ENCODE results near the gene GTF3A. TPM values are rescaled to one million over a fixed set of nuclear protein-coding genes. Genes with fewer than 3 reads are reported as not detected.

Gene GTF3A
- total and polyA plus RNA-seq, 2 donors (not counting 3 experiments of a cell fraction or from before 2014, with no cell fraction given) = 37.9 to 73.3 TPM

- Histone ChIP-seq H4K20me1 (replicated peaks; ENCODE audit: control insufficient read depth, extremely low read depth, insufficient read depth, low read length) (no peaks in the 10 kb centered on the region), H2AFZ (ENCODE audit: low read depth, low read length) (peak overlapping the region; percentile 6), H3K9ac (replicated peaks; ENCODE audit: extremely low read depth, insufficient read depth, low read length) (peak overlapping the region; percentile 39), H3K4me1 (ENCODE audit: control insufficient read depth, extremely low read depth, insufficient read depth, low read length) (peaks cover 25% of the 10 kb centered on the region), H3K27ac (ENCODE audit: insufficient read depth, low read depth, low read length) (peak overlapping the region; percentile 69), H3K9me3 (replicated peaks; ENCODE audit: control insufficient read depth, insufficient read depth, low read length) (no peaks in the 10 kb centered on the region), H3K27me3 (ENCODE audit: control insufficient read depth in 2 of 2, insufficient read depth in 2 of 2, low read length in 2 of 2) (no peaks in the 10 kb centered on the region), H3K36me3 (ENCODE audit: control insufficient read depth in 2 of 2, extremely low read depth in 1 of 2, insufficient read depth in 2 of 2, low read length in 2 of 2) (peaks cover 2 to 10% of the 10 kb centered on the region in 2 experiments), H3K4me2 (ENCODE audit: insufficient read depth, low read length) (peak overlapping the region; percentile 88), H3K9me1 (replicated peaks; ENCODE audit: control insufficient read depth, extremely low read depth, insufficient read depth, low read length) (no peaks in the 10 kb centered on the region), H3K79me2 (ENCODE audit: control insufficient read depth, insufficient read depth, low read length) (peaks cover 15% of the 10 kb centered on the region), H3K4me3 (replicated peaks in 1 of 3; ENCODE audit: insufficient read depth in 1 of 3, low read depth in 1 of 3, low read length in 3 of 3) (peak overlapping the region in 2 of 3 experiments; percentile 14 to 66)
- ChIA-PET POLR2A (interaction anchor here (1.4 to 1.7 kb wide), 2 partner anchors 19 to 25 kb away, joined by 3 to 8 read pairs; partner anchors contain the start of gene MTIF3), CTCF (interaction anchor here (0.8 to 4.6 kb wide), 15 partner anchors 10 to 528 kb away, joined by 3 to 41 read pairs (median 6); partner anchors contain the start of gene MTIF3)
- peak in 1 of 2 donors; percentile 60 for TF ChIP-seq CTCF (IDR thresholded peaks at IDR 0.05; ENCODE audit: extremely low read depth in 1 of 2, insufficient read depth in 1 of 2, low read depth in 1 of 2, low read length in 2 of 2)
- peak; percentile 61 for TF ChIP-seq POLR2AphosphoS5 (IDR thresholded peaks at IDR 0.05; ENCODE audit: insufficient read depth, low read depth, low read length)
- TF ChIP-seq JUN (IDR thresholded peaks at IDR 0.05; ENCODE audit: borderline replicate concordance, insufficient read depth, insufficient read length, low read depth) = peak; percentile 78
- TF ChIP-seq EZH2 (IDR thresholded peaks at IDR 0.05; ENCODE audit: borderline replicate concordance, low read depth, low read length, severe bottlenecking) = no peak
- peak; percentile 89 for TF ChIP-seq FOS (IDR thresholded peaks at IDR 0.05; ENCODE audit: borderline replicate concordance, insufficient read depth, low read length)
- BruUV-seq (replicated peaks) = no TSS peak
- DNase-seq (ENCODE audit: low read depth, low spot score) = peak; percentile 84
- FAIRE-seq = peak; percentile 97
- intact Hi-C loops (cut with micrococcal nuclease) = loop anchor here (1.0 kb wide), 2 partner anchors 24 to 194 kb away; partner anchors contain the start of genes LNX2 and MTIF3
- dilution Hi-C loops (cut with MboI; ENCODE audit: extremely low pct_ligation_motif_present, low sequenced_read_pairs) = no loop called here
These were observed 1.7 kb downstream of the GTF3A start for GRCh38 chr13:27425918-27426630.
